ENCODE measurements around the gene TEAD2. TPM values are rescaled to one million over a fixed set of nuclear protein-coding genes. Genes with fewer than 3 reads are reported as not detected.

The TEAD2 gene
- total and polyA plus RNA-seq, 9 donors: 27.8 to 63.1 (median 41.6) TPM

DNA sequence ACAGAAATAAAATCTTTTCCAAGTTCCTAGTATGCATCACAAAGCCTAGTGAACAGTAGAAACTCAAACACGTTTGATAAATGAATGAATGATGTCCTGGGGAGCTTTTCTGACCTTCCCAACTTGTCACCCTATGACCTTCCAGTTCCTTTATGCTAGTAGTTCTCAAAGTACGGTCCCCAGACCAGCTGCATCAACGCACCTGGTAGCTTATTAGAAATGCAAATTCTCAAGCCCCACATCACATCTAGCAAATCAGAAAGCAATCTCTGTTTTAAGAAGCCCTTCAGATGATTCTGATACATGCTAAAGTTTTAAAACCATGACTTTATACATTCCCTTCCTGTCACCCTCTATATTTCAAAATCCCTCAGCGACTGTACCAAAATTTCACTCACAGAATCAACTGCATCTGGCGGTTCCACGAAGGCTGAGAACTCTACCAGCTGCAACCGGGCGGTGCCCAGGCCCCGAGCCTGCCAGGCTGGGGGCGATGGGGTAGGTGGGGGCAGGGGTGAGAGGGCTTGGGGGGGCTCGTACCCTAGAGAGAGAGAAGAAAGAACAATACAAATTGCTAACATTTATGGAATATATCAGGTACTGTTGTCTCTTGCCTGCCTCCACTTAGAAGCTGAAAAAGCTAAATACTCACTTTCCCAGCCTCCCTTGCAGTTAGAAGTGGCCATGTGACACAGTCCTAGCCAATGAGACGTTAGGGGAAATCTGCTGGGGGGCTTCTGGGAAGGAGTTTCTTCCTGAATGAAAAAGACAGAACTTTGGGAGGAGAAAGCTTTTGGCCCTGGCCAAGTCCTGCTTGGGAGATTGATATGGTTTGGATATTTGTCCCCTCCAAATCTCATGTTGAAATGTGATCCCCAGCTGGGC is 13.7 kb downstream of the TEAD2 start:
- Histone ChIP-seq H3K4me1 (ENCODE audit: insufficient read depth) (no peaks in the 10 kb centered on the region), H3K27ac (no peak overlapping the region), H3K9me3 (no peaks in the 10 kb centered on the region), H3K4me3 (no peak overlapping the region), H3K27me3 (no peaks in the 10 kb centered on the region), H3K36me3 (no peaks in the 10 kb centered on the region)
- TF ChIP-seq POLR2A (IDR thresholded peaks at IDR 0.05) (no peak), EP300 (IDR thresholded peaks at IDR 0.05) (no peak)
- TF ChIP-seq, protein P1, sequence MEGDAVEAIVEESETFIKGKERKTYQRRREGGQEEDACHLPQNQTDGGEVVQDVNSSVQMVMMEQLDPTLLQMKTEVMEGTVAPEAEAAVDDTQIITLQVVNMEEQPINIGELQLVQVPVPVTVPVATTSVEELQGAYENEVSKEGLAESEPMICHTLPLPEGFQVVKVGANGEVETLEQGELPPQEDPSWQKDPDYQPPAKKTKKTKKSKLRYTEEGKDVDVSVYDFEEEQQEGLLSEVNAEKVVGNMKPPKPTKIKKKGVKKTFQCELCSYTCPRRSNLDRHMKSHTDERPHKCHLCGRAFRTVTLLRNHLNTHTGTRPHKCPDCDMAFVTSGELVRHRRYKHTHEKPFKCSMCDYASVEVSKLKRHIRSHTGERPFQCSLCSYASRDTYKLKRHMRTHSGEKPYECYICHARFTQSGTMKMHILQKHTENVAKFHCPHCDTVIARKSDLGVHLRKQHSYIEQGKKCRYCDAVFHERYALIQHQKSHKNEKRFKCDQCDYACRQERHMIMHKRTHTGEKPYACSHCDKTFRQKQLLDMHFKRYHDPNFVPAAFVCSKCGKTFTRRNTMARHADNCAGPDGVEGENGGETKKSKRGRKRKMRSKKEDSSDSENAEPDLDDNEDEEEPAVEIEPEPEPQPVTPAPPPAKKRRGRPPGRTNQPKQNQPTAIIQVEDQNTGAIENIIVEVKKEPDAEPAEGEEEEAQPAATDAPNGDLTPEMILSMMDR (IDR thresholded peaks at IDR 0.05): no peak
- 87 to 93% (median 92%) methylated on average over 12 of the region's 12 CpGs for WGBS, 3 donors
- no peak for DNase-seq
- intact Hi-C loops (cut with DNase I): no loop called here

DNA sequence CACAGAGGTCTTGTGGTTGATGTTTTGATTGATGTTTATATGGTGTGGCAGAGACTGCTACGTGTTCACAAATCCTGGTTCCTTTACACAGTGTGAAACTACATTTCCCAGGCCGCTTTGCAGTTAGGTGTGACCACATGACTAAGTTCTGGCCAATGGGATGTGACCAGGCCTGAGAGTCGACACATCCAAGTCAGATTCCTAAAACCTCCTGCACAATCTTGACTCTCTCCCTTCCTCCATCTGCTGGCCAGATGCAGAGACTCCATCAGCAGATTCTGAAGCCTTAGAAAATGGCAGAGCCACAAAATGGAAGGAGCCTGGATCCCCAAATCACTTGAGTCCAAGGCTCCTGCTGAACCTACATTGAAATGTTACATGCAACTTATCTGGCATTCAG is 14.4 kb downstream of the TEAD2 start:
- no peak overlapping the region for H3K4me3 ChIP-seq
- H3K36me3 ChIP-seq: no peaks in the 10 kb centered on the region
- intact Hi-C loops (cut with DNase I): no loop called here
- no peaks in the 10 kb centered on the region for H3K9me3 ChIP-seq
- DNase-seq: peak in 1 of 5 donors; percentile 58
- H3K27ac ChIP-seq: no peak overlapping the region
- TF ChIP-seq, protein P1 (IDR thresholded peaks at IDR 0.05): no peak
- TF ChIP-seq POLR2A (IDR thresholded peaks at IDR 0.05) (no peak), EP300 (IDR thresholded peaks at IDR 0.05) (no peak)
- 50 to 59% (median 56%) methylated on average over 3 of the region's 3 CpGs for WGBS, 3 donors
- H3K4me1 ChIP-seq (ENCODE audit: insufficient read depth): no peaks in the 10 kb centered on the region
- H3K27me3 ChIP-seq: no peaks in the 10 kb centered on the region

DNA sequence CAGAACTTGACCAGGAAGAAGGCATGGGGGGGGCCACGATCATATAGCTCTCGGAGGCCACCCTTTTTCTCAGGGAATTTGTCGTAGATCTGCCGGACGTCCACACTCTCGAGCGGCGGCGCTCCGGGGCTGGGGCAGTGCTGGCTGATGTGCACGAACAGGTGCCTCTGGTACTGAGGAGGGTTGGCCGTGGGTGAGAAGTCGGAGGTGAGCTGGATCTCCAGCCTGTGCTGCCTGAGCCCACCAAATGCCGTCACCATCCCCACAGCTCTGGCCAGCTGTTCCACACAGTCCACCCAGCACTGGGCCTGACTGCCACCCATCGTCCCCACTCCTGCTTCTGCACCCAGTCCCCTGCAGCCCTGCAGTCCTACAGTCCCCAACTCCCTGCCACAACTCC is 15.0 kb downstream of the TEAD2 start:
- H3K36me3 ChIP-seq: no peaks in the 10 kb centered on the region
- no peaks in the 10 kb centered on the region for H3K9me3 ChIP-seq
- H3K4me3 ChIP-seq: no peak overlapping the region
- no peak overlapping the region for H3K27ac ChIP-seq
- no peaks in the 10 kb centered on the region for H3K27me3 ChIP-seq
- no peaks in the 10 kb centered on the region for H3K4me1 ChIP-seq (ENCODE audit: insufficient read depth)
- no peak for DNase-seq
- intact Hi-C loops (cut with DNase I): no loop called here
- 94 to 96% (median 95%) methylated on average over 12 to 15 of the region's 15 CpGs for WGBS, 3 donors
- TF ChIP-seq POLR2A (IDR thresholded peaks at IDR 0.05): no peak
- TF ChIP-seq, protein P1 (IDR thresholded peaks at IDR 0.05): no peak
- TF ChIP-seq EP300 (IDR thresholded peaks at IDR 0.05): no peak

DNA sequence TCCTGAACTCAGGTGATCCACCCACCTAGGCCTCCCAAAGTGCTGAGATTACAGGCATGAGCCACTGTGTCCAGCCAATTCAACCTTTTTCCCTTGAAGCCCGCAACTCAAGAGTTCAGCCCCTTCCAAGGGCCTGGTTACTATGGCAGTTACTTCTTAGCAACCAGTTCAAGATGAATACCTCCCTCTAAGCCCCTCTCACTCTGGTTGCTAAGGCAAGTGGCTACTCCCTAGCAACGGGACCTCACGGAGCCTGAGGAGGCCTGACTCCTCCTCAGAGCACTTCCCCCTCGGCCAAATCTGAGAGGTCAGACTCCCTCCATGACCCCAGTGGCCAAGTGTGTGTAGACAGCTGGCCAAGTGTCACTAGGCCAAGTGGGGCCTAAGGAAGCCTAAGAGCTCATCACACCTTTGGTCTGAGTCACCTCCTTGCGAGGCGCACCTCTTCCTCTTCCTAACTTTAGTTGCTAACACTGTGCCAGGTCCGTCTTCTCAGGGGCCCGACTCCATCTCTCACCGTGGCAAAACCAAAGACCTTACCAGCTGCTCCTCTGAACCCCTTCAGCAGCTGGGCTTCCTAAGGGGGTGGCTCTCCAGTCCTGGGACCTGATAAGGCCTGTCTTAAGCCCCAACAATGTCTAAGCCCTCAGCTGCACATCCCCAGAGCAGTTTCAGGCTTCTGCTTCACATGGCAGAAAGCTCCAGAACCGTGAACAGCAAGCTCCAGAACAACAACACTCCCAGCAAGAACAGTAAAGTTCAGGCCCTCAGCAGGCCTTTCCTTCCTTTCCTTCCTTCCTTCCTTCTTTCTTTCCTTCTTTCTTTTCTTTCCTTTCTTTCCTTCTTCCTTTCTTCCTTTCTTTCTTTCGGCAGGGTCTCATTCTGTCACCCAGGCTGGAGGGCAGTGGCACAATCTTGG is 17.5 kb downstream of the TEAD2 start:
- TF ChIP-seq POLR2A (IDR thresholded peaks at IDR 0.05) (no peak), EP300 (IDR thresholded peaks at IDR 0.05) (no peak)
- TF ChIP-seq, protein P1 (IDR thresholded peaks at IDR 0.05): no peak
- no peak overlapping the region for H3K27ac ChIP-seq
- H3K4me1 ChIP-seq (ENCODE audit: insufficient read depth): peaks cover 3% of the 10 kb centered on the region
- H3K9me3 ChIP-seq: no peaks in the 10 kb centered on the region
- 72 to 73% (median 72%) methylated on average over 11 of the region's 11 CpGs for WGBS, 3 donors
- no peaks in the 10 kb centered on the region for H3K36me3 ChIP-seq
- no peaks in the 10 kb centered on the region for H3K27me3 ChIP-seq
- peak in 1 of 5 donors; percentile 14 for DNase-seq
- intact Hi-C loops (cut with DNase I): no loop called here
- no peak overlapping the region for H3K4me3 ChIP-seq

All from ovary (tissue), 9 donors.